Suppressor macrophage treated with lipopolysaccharide for 4 hours (primary cell): ENCODE measurements around the gene TOP2B.

Source experiments
- DNase-seq: peaks from one replicate; pipeline ENCODE4 v3.0.0-alpha.2; 2020

The TOP2B gene

GRCh38 chr3:25581823-25582222 lies 82.9 kb downstream of the TOP2B start:
- DNase-seq: no peak

GRCh38 chr3:25581335-25581734 lies 83.4 kb downstream of the TOP2B start:
- no peak for DNase-seq

GRCh38 chr3:25580534-25580933 lies 84.2 kb downstream of the TOP2B start:
- no peak for DNase-seq

- DNase-seq: no peak
Observed at GRCh38 chr3:25578059-25578458, 86.6 kb downstream of the TOP2B start.

- no peak for DNase-seq
Observed at GRCh38 chr3:25576831-25577454, 87.8 kb downstream of the TOP2B start.

GRCh38 chr3:25576146-25576545 lies 88.6 kb downstream of the TOP2B start:
- DNase-seq: no peak

GRCh38 chr3:25575001-25575400 lies 89.7 kb downstream of the TOP2B start:
- DNase-seq: no peak

GRCh38 chr3:25574172-25574765 lies 90.4 kb downstream of the TOP2B start:
- DNase-seq: no peak

GRCh38 chr3:25573386-25574171 lies 91.1 kb downstream of the TOP2B start:
- no peak for DNase-seq

GRCh38 chr3:25572919-25573385 lies 91.8 kb downstream of the TOP2B start:
- no peak for DNase-seq

GRCh38 chr3:25572336-25572735 lies 92.4 kb downstream of the TOP2B start:
- no peak for DNase-seq

GRCh38 chr3:25571285-25571684 lies 93.4 kb downstream of the TOP2B start:
- DNase-seq: no peak

- no peak for DNase-seq
Observed at GRCh38 chr3:25568525-25569078, 96.1 kb downstream of the TOP2B start.

- no peak for DNase-seq
Observed at GRCh38 chr3:25567806-25568524, 96.7 kb downstream of the TOP2B start.

- DNase-seq: no peak
Observed at GRCh38 chr3:25567388-25567787, 97.3 kb downstream of the TOP2B start.

- DNase-seq: no peak
Observed at GRCh38 chr3:25566358-25566920, 98.3 kb downstream of the TOP2B start.

GRCh38 chr3:25565807-25566206 lies 98.9 kb downstream of the TOP2B start:
- no peak for DNase-seq

- no peak for DNase-seq
Observed at GRCh38 chr3:25564075-25564474, 100.6 kb downstream of the TOP2B start.

- DNase-seq: no peak
Observed at GRCh38 chr3:25563601-25564000, 101.1 kb downstream of the TOP2B start.

GRCh38 chr3:25558796-25559195 lies 105.9 kb downstream of the TOP2B start:
- DNase-seq: no peak

GRCh38 chr3:25558121-25558520 lies 106.6 kb downstream of the TOP2B start:
- DNase-seq: no peak

- DNase-seq: no peak
Observed at GRCh38 chr3:25557694-25558093, 107.0 kb downstream of the TOP2B start.

- no peak for DNase-seq
Observed at GRCh38 chr3:25556447-25556846, 108.3 kb downstream of the TOP2B start.
